Progenitor cell of endocrine pancreas (in vitro differentiated cells): Measurements from ENCODE around the gene AMER1. TPM values are rescaled to one million over a fixed set of nuclear protein-coding genes. Genes with fewer than 3 reads are reported as not detected.

Experiments
- DNase-seq: peaks from one replicate; pipeline ENCODE4 v3.0.0; 2021; ENCODE audit warnings: low spot score; ENCODE audit not compliant: unreplicated experiment
- H3K27ac Mint-ChIP-seq: 2 replicates; pipeline ENCODE4 v1.8.0; 2021; ENCODE audit warnings: mild to moderate bottlenecking, moderate library complexity, mixed read lengths
- H3K27me3 Mint-ChIP-seq: 2 replicates; pipeline ENCODE4 v1.8.0; 2021; ENCODE audit warnings: mixed read lengths
- H3K36me3 Mint-ChIP-seq: 2 replicates; pipeline ENCODE4 v1.8.0; 2022; ENCODE audit warnings: mixed read lengths; ENCODE audit not compliant: insufficient read depth
- H3K4me1 Mint-ChIP-seq: 2 replicates; pipeline ENCODE4 v1.8.0; 2021; ENCODE audit warnings: low read depth, mixed read lengths
- H3K4me3 Mint-ChIP-seq: 2 replicates; pipeline ENCODE4 v1.8.0; 2021; ENCODE audit warnings: low read depth, mild to moderate bottlenecking, moderate library complexity, mixed read lengths
- H3K9me3 Mint-ChIP-seq: 2 replicates; pipeline ENCODE4 v1.8.0; 2021; ENCODE audit warnings: low read depth, mixed read lengths
- total RNA-seq: library from RNA; stranded (reverse); gene quantifications from 2 replicates; pipeline ENCODE4 v1.2.1, GENCODE V29; 2021
- TF ChIP-seq, protein P1 (sequence below): fragments of 200-600 bp; sonication (generic); IDR thresholded peaks from one replicate; pipeline ENCODE4 v1.5.0; 2021; ENCODE audit warnings: antibody characterized with exemption, mild to moderate bottlenecking; ENCODE audit not compliant: unreplicated experiment

Gene AMER1
- total RNA-seq, 1 donor from 2014 or later: 12.6 TPM

DNA sequence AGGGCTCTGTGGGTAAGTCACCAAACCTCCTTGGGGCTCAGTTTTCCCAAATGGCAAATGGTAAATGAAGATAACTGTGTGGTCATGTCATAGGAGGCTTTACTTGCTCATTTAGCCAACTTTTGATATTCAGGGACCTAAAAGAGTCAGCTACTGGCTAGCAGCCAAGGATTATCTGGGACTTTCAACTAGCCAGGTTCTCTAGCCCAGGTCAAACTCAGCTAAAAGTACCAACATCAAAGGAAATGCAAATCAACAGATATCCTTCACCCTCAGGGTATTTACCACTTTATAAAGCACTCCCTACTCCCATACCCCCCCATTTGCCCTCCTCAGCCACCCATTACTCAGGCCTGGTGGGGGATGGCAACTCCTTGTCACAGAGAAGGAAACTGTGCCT lies 7.5 kb downstream of the AMER1 start:
- no peak for DNase-seq
- Mint-ChIP-seq H3K27me3 (no peaks in the 10 kb centered on the region), H3K9me3 (peaks cover 11% of the 10 kb centered on the region), H3K4me3 (no peak overlapping the region), H3K4me1 (peaks cover 3% of the 10 kb centered on the region), H3K27ac (no peak overlapping the region), H3K36me3 (peaks cover 4% of the 10 kb centered on the region)
- TF ChIP-seq, protein P1, sequence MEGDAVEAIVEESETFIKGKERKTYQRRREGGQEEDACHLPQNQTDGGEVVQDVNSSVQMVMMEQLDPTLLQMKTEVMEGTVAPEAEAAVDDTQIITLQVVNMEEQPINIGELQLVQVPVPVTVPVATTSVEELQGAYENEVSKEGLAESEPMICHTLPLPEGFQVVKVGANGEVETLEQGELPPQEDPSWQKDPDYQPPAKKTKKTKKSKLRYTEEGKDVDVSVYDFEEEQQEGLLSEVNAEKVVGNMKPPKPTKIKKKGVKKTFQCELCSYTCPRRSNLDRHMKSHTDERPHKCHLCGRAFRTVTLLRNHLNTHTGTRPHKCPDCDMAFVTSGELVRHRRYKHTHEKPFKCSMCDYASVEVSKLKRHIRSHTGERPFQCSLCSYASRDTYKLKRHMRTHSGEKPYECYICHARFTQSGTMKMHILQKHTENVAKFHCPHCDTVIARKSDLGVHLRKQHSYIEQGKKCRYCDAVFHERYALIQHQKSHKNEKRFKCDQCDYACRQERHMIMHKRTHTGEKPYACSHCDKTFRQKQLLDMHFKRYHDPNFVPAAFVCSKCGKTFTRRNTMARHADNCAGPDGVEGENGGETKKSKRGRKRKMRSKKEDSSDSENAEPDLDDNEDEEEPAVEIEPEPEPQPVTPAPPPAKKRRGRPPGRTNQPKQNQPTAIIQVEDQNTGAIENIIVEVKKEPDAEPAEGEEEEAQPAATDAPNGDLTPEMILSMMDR: no peak

DNA sequence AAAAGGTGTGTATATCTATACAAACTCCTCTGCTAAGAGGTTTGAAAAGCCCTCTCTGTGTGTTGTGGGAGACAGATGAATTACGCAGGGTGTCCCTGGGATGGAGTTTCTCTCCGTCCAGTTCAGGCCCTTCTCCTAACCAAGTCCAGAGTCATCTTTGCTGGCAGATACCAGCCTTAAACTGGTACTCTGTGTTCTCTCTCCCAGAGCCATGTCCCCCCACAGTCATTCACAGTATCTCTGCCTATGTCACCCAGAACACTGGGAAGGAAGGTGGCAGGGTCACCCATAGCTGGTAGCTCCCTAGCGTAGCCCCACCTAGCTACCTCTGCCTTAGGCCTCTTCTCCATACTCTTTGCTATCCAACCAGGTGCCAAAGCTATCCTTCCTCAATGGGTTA lies 8.9 kb downstream of the AMER1 start:
- TF ChIP-seq, protein P1: no peak
- Mint-ChIP-seq H3K27me3 (no peaks in the 10 kb centered on the region), H3K9me3 (peaks cover 11% of the 10 kb centered on the region), H3K4me1 (no peaks in the 10 kb centered on the region), H3K36me3 (peaks cover 1% of the 10 kb centered on the region), H3K27ac (no peak overlapping the region), H3K4me3 (no peak overlapping the region)
- DNase-seq: no peak

DNA sequence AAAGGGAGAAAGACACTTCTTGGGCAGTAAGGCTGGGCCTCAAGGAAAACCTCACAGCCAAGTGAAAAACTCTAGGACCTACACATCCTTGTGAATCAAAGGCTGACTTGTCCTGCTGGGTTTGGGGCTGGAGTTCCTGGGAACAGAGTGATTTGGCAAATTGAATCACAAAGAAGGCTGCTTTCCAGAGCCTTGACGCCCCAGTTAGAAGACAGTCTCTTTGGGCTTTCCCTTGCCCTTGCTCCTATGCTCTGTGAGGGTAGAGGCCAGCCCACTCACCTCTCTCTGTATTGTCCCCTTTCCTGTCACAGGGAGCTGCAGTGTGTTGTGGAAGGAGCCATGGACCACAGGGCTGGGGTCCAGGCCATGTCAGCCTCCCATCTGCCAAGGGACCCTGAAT lies 9.6 kb downstream of the AMER1 start:
- Mint-ChIP-seq H3K4me1 (no peaks in the 10 kb centered on the region), H3K4me3 (no peak overlapping the region), H3K36me3 (peaks cover 2% of the 10 kb centered on the region), H3K27me3 (no peaks in the 10 kb centered on the region), H3K9me3 (peaks cover 13% of the 10 kb centered on the region), H3K27ac (no peak overlapping the region)
- TF ChIP-seq, protein P1: no peak
- DNase-seq: no peak

DNA sequence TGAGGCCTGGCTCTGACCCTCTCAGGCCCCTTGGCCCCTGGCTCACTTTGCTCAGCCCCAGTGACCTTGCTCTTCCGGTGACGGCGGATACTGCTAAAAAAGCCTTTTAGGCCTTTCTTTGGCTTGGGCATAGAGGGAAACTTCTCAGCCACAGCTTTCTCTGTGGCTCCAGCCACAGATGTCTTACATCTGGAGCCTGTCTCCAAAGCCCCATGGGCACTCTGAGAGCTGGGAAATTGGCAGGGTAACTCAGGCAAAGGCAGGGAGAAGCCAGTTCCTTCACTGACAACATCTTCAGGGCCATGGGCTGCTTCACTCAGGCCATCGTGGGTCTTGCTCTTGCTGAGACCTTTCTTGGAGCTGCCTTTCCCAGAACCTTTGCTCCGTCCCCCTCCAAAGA lies 12.8 kb downstream of the AMER1 start:
- Mint-ChIP-seq H3K4me1 (no peaks in the 10 kb centered on the region), H3K27me3 (no peaks in the 10 kb centered on the region), H3K27ac (no peak overlapping the region), H3K9me3 (peaks cover 12% of the 10 kb centered on the region), H3K36me3 (peaks cover 4% of the 10 kb centered on the region), H3K4me3 (no peak overlapping the region)
- TF ChIP-seq, protein P1: no peak
- no peak for DNase-seq

DNA sequence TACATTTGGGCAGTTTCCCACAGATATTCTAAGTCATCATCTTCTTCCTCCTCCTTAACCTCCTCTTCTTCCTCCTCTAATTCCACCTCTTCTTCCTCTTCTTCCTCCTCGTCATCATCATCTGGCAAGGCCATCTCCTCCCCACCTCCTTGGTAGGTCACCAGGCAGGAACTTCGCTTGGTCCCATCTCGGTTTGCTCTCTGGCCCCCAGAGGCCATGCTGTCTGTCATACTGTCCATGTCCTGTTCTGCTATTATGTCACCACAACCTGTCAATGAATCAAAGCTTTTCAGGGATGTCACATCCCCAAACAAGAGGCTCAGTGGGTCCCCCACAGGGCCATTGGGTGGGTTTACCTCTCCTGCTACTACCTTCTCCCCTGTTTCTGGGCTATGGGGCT lies 13.5 kb downstream of the AMER1 start:
- TF ChIP-seq, protein P1: no peak
- Mint-ChIP-seq H3K4me1 (no peaks in the 10 kb centered on the region), H3K4me3 (no peak overlapping the region), H3K27ac (no peak overlapping the region), H3K9me3 (peaks cover 12% of the 10 kb centered on the region), H3K36me3 (peaks cover 4% of the 10 kb centered on the region), H3K27me3 (no peaks in the 10 kb centered on the region)
- DNase-seq: no peak
